HG02938 (cell line): Measurements from ENCODE around the gene SLC9A3.

ENCODE experiments used
- ATAC-seq: cut with Tn5 transposase; IDR thresholded peaks from one replicate; pipeline ENCODE4 v1.9.1; 2021; ENCODE audit warnings: mild to moderate bottlenecking, moderate library complexity; ENCODE audit not compliant: unreplicated experiment

The SLC9A3 gene

DNA sequence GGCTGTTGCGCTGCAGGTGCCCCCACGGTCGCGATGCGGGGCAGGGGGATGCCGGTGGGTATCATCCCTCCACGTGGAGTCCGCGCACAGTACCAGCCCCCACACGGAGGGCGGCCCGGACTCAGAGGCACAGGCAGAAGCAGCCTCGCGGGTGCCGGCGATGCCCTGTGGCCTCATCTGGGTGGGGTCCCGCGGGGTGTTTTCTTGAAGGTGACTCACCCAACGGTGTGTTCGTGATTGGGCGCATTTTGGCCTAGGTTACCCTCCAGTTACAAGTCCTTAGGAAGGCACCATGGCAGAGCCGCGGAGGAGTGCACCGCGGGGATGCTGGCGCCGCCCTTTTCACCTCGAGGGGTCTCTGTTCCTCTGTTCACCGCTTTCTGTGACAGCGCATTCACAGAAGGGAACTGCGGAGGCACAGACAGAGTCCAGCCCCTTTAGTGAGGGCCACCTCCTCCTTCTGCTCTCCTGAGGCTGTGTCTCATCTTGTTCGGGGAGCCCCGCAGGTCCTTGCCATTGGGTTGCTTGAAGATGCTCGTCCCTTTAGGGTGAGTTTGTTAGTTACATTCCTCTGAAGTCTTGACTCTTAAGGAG, 102.9 kb downstream of the SLC9A3 start:
- ATAC-seq, result no peak

GRCh38 chr5:420632-421286, 103.5 kb downstream of the SLC9A3 start:
- no peak for ATAC-seq
